ENCODE data around the gene LIMK1. TPM values are rescaled to one million over a fixed set of nuclear protein-coding genes. Genes with fewer than 3 reads are reported as not detected.

LIMK1 gene
- total RNA-seq, 2 donors from 2014 or later: 19.7 to 19.9 TPM

GRCh38 chr7:74051629-74052410 lies 31.8 kb upstream of the LIMK1 start:
- H3K27me3 ChIP-seq (replicated peaks; ENCODE audit: insufficient read depth): no peaks in the 10 kb centered on the region
- ATAC-seq (ENCODE audit: insufficient number of reproducible peaks, low FRiP score, low read depth): no peak
- H3K27ac ChIP-seq: peak overlapping the region in 1 of 2 donors; percentile 78
- H3K36me3 ChIP-seq: peaks cover 86% of the 10 kb centered on the region
- no peak for TF ChIP-seq CTCF (IDR thresholded peaks at IDR 0.05)
- H3K9me3 ChIP-seq: no peaks in the 10 kb centered on the region
- no peak overlapping the region for H3K4me3 ChIP-seq
- no peak for DNase-seq (ENCODE audit: low spot score)
- H3K4me1 ChIP-seq (ENCODE audit: control insufficient read depth in 1 of 2, low read depth in 2 of 2): peaks cover 5 to 36% of the 10 kb centered on the region in 2 donors

- Histone ChIP-seq H3K4me3 (no peak overlapping the region), H3K27me3 (replicated peaks; ENCODE audit: insufficient read depth) (no peaks in the 10 kb centered on the region), H3K9me3 (no peaks in the 10 kb centered on the region), H3K4me1 (ENCODE audit: control insufficient read depth in 1 of 2, low read depth in 2 of 2) (peaks cover 7 to 42% of the 10 kb centered on the region in 2 donors), H3K36me3 (peaks cover 86% of the 10 kb centered on the region), H3K27ac (peak overlapping the region in 1 of 2 donors; percentile 78)
- TF ChIP-seq CTCF (IDR thresholded peaks at IDR 0.05): no peak
- DNase-seq (ENCODE audit: low spot score) (no peak), ATAC-seq (ENCODE audit: insufficient number of reproducible peaks, low FRiP score, low read depth) (no peak)
Observed at GRCh38 chr7:74052628-74053027, 31.0 kb upstream of the LIMK1 start.

- Histone ChIP-seq H3K27ac (no peak overlapping the region), H3K9me3 (no peaks in the 10 kb centered on the region), H3K4me1 (ENCODE audit: control insufficient read depth in 1 of 2, low read depth in 2 of 2) (peaks cover 7 to 52% of the 10 kb centered on the region in 2 donors), H3K4me3 (no peak overlapping the region), H3K27me3 (replicated peaks; ENCODE audit: insufficient read depth) (no peaks in the 10 kb centered on the region), H3K36me3 (peaks cover 88% of the 10 kb centered on the region)
- ATAC-seq (ENCODE audit: insufficient number of reproducible peaks, low FRiP score, low read depth): no peak
- TF ChIP-seq CTCF (IDR thresholded peaks at IDR 0.05): no peak
- DNase-seq (ENCODE audit: low spot score): no peak
Observed at GRCh38 chr7:74053589-74054186, 29.9 kb upstream of the LIMK1 start.

- Histone ChIP-seq H3K9me3 (no peaks in the 10 kb centered on the region), H3K27ac (peak overlapping the region; percentile 66 to 82), H3K4me1 (ENCODE audit: control insufficient read depth in 1 of 2, low read depth in 2 of 2) (peaks cover 14 to 69% of the 10 kb centered on the region in 2 donors), H3K36me3 (peaks cover 88% of the 10 kb centered on the region), H3K4me3 (no peak overlapping the region), H3K27me3 (replicated peaks; ENCODE audit: insufficient read depth) (no peaks in the 10 kb centered on the region)
- DNase-seq (ENCODE audit: low spot score): no peak
- TF ChIP-seq CTCF (IDR thresholded peaks at IDR 0.05): no peak
- ATAC-seq (ENCODE audit: insufficient number of reproducible peaks, low FRiP score, low read depth): no peak
Observed at GRCh38 chr7:74056096-74056915, 27.3 kb upstream of the LIMK1 start.
